Osteoblast (primary cell): ENCODE data around the gene EXOSC2. TPM values are rescaled to one million over a fixed set of nuclear protein-coding genes. Genes with fewer than 3 reads are reported as not detected.

Source experiments
- DNase-seq: peaks from one replicate; pipeline ENCODE4 v3.0.0; 2011; ENCODE audit warnings: low spot score, mixed read lengths; ENCODE audit not compliant: insufficient read length; ENCODE audit errors: missing footprints
- H2AFZ ChIP-seq: 2 replicates; pipeline ENCODE4 v1.6.0; 2011; ENCODE audit warnings: mild to moderate bottlenecking, low read length
- H3K27ac ChIP-seq: 2 replicates; pipeline ENCODE4 v1.5.1; 2011; ENCODE audit warnings: mild to moderate bottlenecking, low read depth, low read length, moderate library complexity
- H3K27me3 ChIP-seq: 2 replicates; pipeline ENCODE4 v1.6.0; 2012; ENCODE audit warnings: mild to moderate bottlenecking, control low read depth, inconsistent platforms, low read length, moderate library complexity; ENCODE audit not compliant: insufficient read depth
- H3K36me3 ChIP-seq: 2 replicates; pipeline ENCODE4 v1.5.1; 2011; ENCODE audit warnings: mild to moderate bottlenecking, low read length, control low read depth, moderate library complexity; ENCODE audit not compliant: insufficient read depth
- H3K4me1 ChIP-seq: 2 replicates; pipeline ENCODE4 v1.5.1; 2011; ENCODE audit warnings: mild to moderate bottlenecking, low read length, control low read depth, moderate library complexity; ENCODE audit not compliant: insufficient read depth
- H3K4me2 ChIP-seq: 2 replicates; pipeline ENCODE4 v1.6.0; 2011; ENCODE audit warnings: mild to moderate bottlenecking, low read length; ENCODE audit not compliant: insufficient read depth
- H3K4me3 ChIP-seq: fragments of 200-600 bp; sonication (generic); 3 replicates; pipeline ENCODE4 v1.5.1; 2012; ENCODE audit warnings: mild to moderate bottlenecking, low read length, inconsistent platforms; ENCODE audit not compliant: insufficient read depth
- H3K79me2 ChIP-seq: 2 replicates; pipeline ENCODE4 v1.6.0; 2012; ENCODE audit warnings: mild to moderate bottlenecking, low read length, control low read depth, inconsistent platforms; ENCODE audit not compliant: insufficient read depth
- H3K9me3 ChIP-seq: 2 replicates; pipeline ENCODE4 v1.5.1; 2011; ENCODE audit warnings: low read depth, low read length, control low read depth
- H4K20me1 ChIP-seq: 2 replicates; pipeline ENCODE4 v1.6.0; 2012; ENCODE audit warnings: mild to moderate bottlenecking, low read length, control low read depth; ENCODE audit not compliant: insufficient read depth
- total RNA-seq: library from RNA; depleted of rRNA; stranded (reverse); fragments of >200 nt; gene quantifications from 2 replicates; pipeline ENCODE4 v1.2.3, GENCODE V29; 2012
- TF ChIP-seq, protein P1 (sequence below): IDR thresholded peaks from 2 replicates; pipeline ENCODE4 v1.5.1; 2011; ENCODE audit warnings: mild to moderate bottlenecking, low read depth, low read length, moderate library complexity; ENCODE audit errors: extremely low read depth

EXOSC2 gene, protein sequence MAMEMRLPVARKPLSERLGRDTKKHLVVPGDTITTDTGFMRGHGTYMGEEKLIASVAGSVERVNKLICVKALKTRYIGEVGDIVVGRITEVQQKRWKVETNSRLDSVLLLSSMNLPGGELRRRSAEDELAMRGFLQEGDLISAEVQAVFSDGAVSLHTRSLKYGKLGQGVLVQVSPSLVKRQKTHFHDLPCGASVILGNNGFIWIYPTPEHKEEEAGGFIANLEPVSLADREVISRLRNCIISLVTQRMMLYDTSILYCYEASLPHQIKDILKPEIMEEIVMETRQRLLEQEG
- 18.6 and 22.1 TPM in 2 replicates for total RNA-seq

DNA sequence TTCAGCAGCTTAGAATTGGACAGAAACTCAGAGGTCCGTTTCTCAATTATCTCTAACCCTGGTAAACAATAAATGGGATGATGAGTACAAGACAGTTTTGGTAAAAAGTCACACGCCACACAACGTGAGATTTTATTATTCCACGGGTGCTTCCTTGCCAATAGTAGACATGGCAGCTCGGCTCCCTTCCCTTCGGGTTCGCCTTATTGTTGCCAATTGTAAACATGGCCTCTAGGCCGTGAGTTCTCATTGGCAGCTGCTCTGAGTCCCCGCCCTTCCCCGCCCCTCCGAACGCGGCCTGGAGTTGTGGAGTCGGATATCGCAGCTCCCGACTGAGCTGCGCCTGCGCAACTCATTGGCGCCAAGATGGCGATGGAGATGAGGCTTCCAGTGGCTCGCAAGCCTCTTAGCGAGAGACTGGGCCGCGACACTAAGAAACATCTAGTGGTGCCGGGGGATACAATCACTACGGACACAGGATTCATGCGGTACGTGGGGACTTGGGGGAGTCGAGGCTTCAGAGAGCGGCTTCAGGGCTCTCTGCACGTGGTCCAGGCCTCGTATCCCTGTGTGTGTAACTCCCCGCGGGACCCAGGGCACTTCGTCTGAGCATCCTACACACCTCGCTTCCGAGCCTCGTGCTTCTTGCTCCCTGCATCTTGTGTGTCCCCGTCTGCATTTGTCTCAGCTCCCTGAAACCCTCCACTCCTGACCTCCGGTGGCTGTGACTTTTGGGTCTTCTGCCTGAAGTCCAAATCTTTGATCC lies at the start of gene EXOSC2:
Gene EXOSC2, plus strand, starts transcription at position 355 of the 766 bp plus-strand sequence. Its CDS starts 12 bp downstream, at position 367.
- Histone ChIP-seq H4K20me1 (no peaks in the 10 kb centered on the region), H3K4me3 (peak within 1 kb of the TSS; percentile 85), H3K79me2 (peaks cover 37% of the 10 kb centered on the region), H3K9me3 (no peaks in the 10 kb centered on the region), H3K27me3 (no peaks in the 10 kb centered on the region), H3K36me3 (peaks cover 23% of the 10 kb centered on the region), H3K4me2 (peak within 1 kb of the TSS; percentile 93), H3K27ac (peak within 1 kb of the TSS; percentile 80), H3K4me1 (peaks cover 29% of the 10 kb centered on the region), H2AFZ (peak within 1 kb of the TSS; percentile 98)
- TF ChIP-seq, protein P1, sequence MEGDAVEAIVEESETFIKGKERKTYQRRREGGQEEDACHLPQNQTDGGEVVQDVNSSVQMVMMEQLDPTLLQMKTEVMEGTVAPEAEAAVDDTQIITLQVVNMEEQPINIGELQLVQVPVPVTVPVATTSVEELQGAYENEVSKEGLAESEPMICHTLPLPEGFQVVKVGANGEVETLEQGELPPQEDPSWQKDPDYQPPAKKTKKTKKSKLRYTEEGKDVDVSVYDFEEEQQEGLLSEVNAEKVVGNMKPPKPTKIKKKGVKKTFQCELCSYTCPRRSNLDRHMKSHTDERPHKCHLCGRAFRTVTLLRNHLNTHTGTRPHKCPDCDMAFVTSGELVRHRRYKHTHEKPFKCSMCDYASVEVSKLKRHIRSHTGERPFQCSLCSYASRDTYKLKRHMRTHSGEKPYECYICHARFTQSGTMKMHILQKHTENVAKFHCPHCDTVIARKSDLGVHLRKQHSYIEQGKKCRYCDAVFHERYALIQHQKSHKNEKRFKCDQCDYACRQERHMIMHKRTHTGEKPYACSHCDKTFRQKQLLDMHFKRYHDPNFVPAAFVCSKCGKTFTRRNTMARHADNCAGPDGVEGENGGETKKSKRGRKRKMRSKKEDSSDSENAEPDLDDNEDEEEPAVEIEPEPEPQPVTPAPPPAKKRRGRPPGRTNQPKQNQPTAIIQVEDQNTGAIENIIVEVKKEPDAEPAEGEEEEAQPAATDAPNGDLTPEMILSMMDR = no peak
- peak; percentile 96 for DNase-seq

DNA sequence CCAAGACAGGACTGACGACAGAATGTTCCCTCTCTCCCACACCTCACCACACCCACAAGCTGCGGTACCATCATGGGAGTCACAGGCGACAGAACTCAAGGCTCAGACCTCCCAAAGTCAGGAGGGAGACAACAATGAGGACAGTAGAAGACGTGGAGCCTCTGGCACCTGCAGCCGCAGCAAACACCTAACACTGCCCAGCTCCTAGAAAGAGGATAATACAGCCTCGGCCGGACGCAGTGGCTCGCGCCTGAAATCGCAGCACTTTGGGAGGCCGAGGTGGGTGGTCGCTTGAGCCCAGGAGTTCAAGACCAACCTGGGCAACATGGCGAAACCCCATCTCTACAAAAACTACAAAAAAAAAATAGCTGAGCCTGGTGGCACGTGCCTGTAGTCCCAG lies 42.4 kb upstream of the EXOSC2 start:
- TF ChIP-seq, protein P1 = no peak
- Histone ChIP-seq H3K79me2 (no peaks in the 10 kb centered on the region), H3K27ac (no peak overlapping the region), H3K4me1 (no peaks in the 10 kb centered on the region), H3K9me3 (no peaks in the 10 kb centered on the region), H2AFZ (no peak overlapping the region), H3K4me3 (no peak overlapping the region), H3K4me2 (no peak overlapping the region), H4K20me1 (no peaks in the 10 kb centered on the region), H3K36me3 (no peaks in the 10 kb centered on the region), H3K27me3 (peaks cover 25% of the 10 kb centered on the region)
- no peak for DNase-seq

DNA sequence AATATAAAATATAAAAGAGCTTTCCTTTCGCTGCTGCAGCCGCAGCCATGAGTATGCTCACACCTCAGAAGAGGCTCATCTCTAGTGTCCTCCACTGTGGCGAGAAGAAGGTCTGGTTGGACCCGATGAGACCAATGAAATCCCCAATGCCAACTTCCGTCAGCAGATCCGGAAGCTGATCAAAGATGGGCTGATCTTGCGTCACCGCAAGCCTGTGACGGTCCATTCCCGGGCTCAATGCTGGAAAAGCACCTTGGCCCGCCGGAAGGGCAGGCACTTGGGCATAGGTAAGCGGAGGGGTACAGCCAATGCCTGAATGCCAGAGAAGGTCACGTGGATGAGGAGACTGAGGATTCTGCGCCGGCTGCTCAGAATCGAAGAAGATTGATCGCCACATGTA lies 41.8 kb upstream of the EXOSC2 start:
- TF ChIP-seq, protein P1 = no peak
- no peak overlapping the region for H2AFZ ChIP-seq

DNA sequence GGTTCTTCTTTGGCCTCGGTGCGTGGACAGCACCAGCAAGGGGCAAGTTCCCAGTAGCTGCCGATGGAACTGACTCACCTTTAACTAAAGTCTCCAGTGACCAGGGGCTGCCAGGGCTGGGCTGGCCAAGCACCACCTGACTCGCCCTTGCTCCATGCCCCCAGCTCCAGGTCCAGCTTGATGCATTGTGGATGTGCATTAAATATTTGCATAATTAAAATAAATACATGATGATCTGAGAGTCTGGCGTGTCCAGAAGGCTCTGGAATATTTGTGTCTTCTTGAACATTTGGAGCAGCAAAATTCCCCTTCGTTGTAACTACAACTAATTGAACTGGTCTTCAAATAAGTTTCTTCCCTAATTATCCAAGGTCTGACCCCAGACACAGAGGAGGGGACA lies 38.7 kb upstream of the EXOSC2 start:
- Histone ChIP-seq H3K9me3 (no peaks in the 10 kb centered on the region), H3K4me1 (no peaks in the 10 kb centered on the region), H3K36me3 (no peaks in the 10 kb centered on the region), H2AFZ (no peak overlapping the region), H3K4me2 (no peak overlapping the region), H3K4me3 (no peak overlapping the region), H3K27me3 (peaks cover 58% of the 10 kb centered on the region), H4K20me1 (no peaks in the 10 kb centered on the region), H3K79me2 (no peaks in the 10 kb centered on the region), H3K27ac (no peak overlapping the region)
- DNase-seq = peak; percentile 65
- TF ChIP-seq, protein P1 = no peak

More for the DNA sequence above, 41.8 kb upstream of the EXOSC2 start:
- Histone ChIP-seq H3K4me3 (no peak overlapping the region), H3K79me2 (no peaks in the 10 kb centered on the region), H3K27ac (no peak overlapping the region), H3K4me2 (no peak overlapping the region), H3K36me3 (no peaks in the 10 kb centered on the region), H3K9me3 (no peaks in the 10 kb centered on the region), H3K4me1 (no peaks in the 10 kb centered on the region), H4K20me1 (no peaks in the 10 kb centered on the region), H3K27me3 (peaks cover 30% of the 10 kb centered on the region)
- no peak for DNase-seq
